Common myeloid progenitor, CD34-positive (primary cell): ENCODE measurements around the gene WFDC6.

ENCODE experiments used
- CTCF ChIA-PET: fragments of 350-600 bp; sonication (Branson Sonifier 250); formaldehyde crosslinking; loops from one replicate; lab custom pipeline; 2021; ENCODE audit warnings: antibody characterized with exemption; lab: Charles Lee
- POLR2A ChIA-PET: fragments of 350-600 bp; sonication (Branson Sonifier 250); formaldehyde crosslinking; loops from one replicate; lab custom pipeline; 2021; ENCODE audit warnings: antibody characterized with exemption; lab: Charles Lee
- DNase-seq, 3 donors: peaks; one replicate each; pipeline versions ENCODE4 v3.0.0 to v3.0.0-alpha.2; 2013
- H3K27ac ChIP-seq, 2 experiments: 1 replicate in 1 of 2; 2 replicates in 1 of 2; pipeline ENCODE4 v1.7.0; 2013; ENCODE audit warnings: inconsistent platforms in 2 of 2, low read length in 2 of 2, mild to moderate bottlenecking in 2 of 2, low read depth in 1 of 2, moderate library complexity in 1 of 2; ENCODE audit not compliant: severe bottlenecking in 2 of 2, insufficient read depth in 1 of 2, poor library complexity in 1 of 2
- H3K27me3 ChIP-seq, 5 experiments: replicated peaks in 2 of 5; 1 replicate in 3 of 5; 2 replicates in 2 of 5; pipeline versions ENCODE4 v1.6.1 to v1.7.0; 2013; ENCODE audit warnings: low read length in 4 of 5, mild to moderate bottlenecking in 2 of 5, moderate library complexity in 2 of 5, inconsistent platforms in 1 of 5; ENCODE audit not compliant: insufficient read depth in 5 of 5, control insufficient read depth in 4 of 5
- H3K36me3 ChIP-seq, 4 experiments: 1 replicate in 2 of 4; 2 replicates in 2 of 4; pipeline versions ENCODE4 v1.6.1 to v1.7.0; 2013; ENCODE audit warnings: low read length in 3 of 4, control low read depth in 1 of 4, mild to moderate bottlenecking in 1 of 4; ENCODE audit not compliant: control insufficient read depth in 4 of 4, insufficient read depth in 4 of 4
- H3K4me1 ChIP-seq, 4 experiments: 1 replicate in 3 of 4; 2 replicates in 1 of 4; pipeline versions ENCODE4 v1.6.1 to v1.7.1; 2013; ENCODE audit warnings: low read length in 3 of 4, mild to moderate bottlenecking in 3 of 4, control low read depth in 1 of 4, inconsistent platforms in 1 of 4, moderate library complexity in 1 of 4; ENCODE audit not compliant: control insufficient read depth in 4 of 4, insufficient read depth in 4 of 4; ENCODE audit errors: control extremely low read depth in 1 of 4
- H3K4me3 ChIP-seq, 7 experiments: 1 replicate in 4 of 7; 2 replicates in 3 of 7; pipeline versions ENCODE4 v1.5.1 to v1.7.0; 2013; ENCODE audit warnings: mild to moderate bottlenecking in 7 of 7, low read length in 6 of 7, moderate library complexity in 6 of 7, inconsistent platforms in 2 of 7, low read depth in 2 of 7, control low read depth in 1 of 7; ENCODE audit not compliant: insufficient read depth in 4 of 7, control insufficient read depth in 1 of 7; ENCODE audit errors: extremely low read depth in 1 of 7
- H3K9me3 ChIP-seq, 5 experiments: 1 replicate in 4 of 5; 2 replicates in 1 of 5; pipeline versions ENCODE4 v1.6.1 to v1.7.1; 2013; ENCODE audit warnings: low read length in 4 of 5, mild to moderate bottlenecking in 2 of 5, inconsistent platforms in 1 of 5, low read depth in 1 of 5, moderate library complexity in 1 of 5; ENCODE audit not compliant: control insufficient read depth in 4 of 5, insufficient read depth in 2 of 5; ENCODE audit errors: control extremely low read depth in 1 of 5
- WGBS: methylation state at CpG from one replicate; pipeline ENCODE4 v1.1.5; 2013; ENCODE audit not compliant: insufficient coverage; 5-methylcytosine and 5-hydroxymethylcytosine counted together

WFDC6 gene

DNA sequence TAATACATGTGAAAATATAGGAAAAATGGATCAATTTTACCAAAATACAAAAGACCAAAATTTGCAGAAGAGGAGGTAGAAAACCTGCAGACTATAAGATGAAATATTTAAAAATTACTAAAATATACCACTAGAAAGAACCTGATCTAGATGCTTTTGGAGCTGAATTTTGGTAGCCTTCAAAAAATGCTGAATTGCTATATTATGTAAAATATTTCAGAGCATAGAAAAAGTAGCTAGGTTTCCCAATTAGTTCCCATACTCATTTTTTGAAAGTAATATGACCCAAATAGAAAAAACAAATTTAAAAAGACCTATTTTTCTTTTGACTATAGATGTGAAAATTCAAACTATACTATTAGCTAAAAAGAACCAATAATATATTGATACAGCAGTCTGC lies 11.5 kb upstream of the WFDC6 start:
- Histone ChIP-seq H3K27me3 (peaks cover 0 to 14% (median 4%) of the 10 kb centered on the region in 5 experiments), H3K9me3 (peaks cover 0 to 3% (median 0%) of the 10 kb centered on the region in 5 experiments), H3K4me1 (no peaks in the 10 kb centered on the region), H3K4me3 (no peak overlapping the region), H3K27ac (no peak overlapping the region), H3K36me3 (no peaks in the 10 kb centered on the region)
- CTCF ChIA-PET = no interaction called here
- no peak for DNase-seq
- POLR2A ChIA-PET = no interaction called here

GRCh38 chr20:45548410-45548809 lies 9.1 kb upstream of the WFDC6 start:
- ChIA-PET POLR2A (interaction anchor here (0.6 kb wide), 1 partner anchor 222 kb away, joined by 3 read pairs; no protein-coding TSS in a partner anchor), CTCF (interaction anchor here (1.1 kb wide), 1 partner anchor 222 kb away, joined by 4 read pairs; no protein-coding TSS in a partner anchor)

GRCh38 chr20:45547206-45547770 lies 8.0 kb upstream of the WFDC6 start, which contains the start of gene EPPIN:
Gene EPPIN, minus strand, starts transcription at chr20:45547401. Its CDS starts 44 bp downstream, at chr20:45547357.
- peaks cover 0 to 3% (median 0%) of the 10 kb centered on the region in 5 experiments for H3K9me3 ChIP-seq
- no peak within 1 kb of the TSS for H3K4me3 ChIP-seq
- POLR2A ChIA-PET = no interaction called here
- peaks cover 0 to 16% (median 3%) of the 10 kb centered on the region in 5 experiments for H3K27me3 ChIP-seq
- H3K27ac ChIP-seq = no peak within 1 kb of the TSS
- no peak for DNase-seq
- WGBS = 90% methylated on average over 6 of the region's 6 CpGs
- H3K4me1 ChIP-seq = no peaks in the 10 kb centered on the region
- H3K36me3 ChIP-seq = no peaks in the 10 kb centered on the region
- CTCF ChIA-PET = interaction anchor here (1.1 kb wide), 1 partner anchor 223 kb away, joined by 4 read pairs; no protein-coding TSS in a partner anchor

More at GRCh38 chr20:45548410-45548809, 9.1 kb upstream of the WFDC6 start:
- no peak overlapping the region for H3K27ac ChIP-seq
- peaks cover 0 to 3% (median 0%) of the 10 kb centered on the region in 5 experiments for H3K9me3 ChIP-seq
- H3K4me3 ChIP-seq = no peak overlapping the region
- H3K4me1 ChIP-seq = no peaks in the 10 kb centered on the region
- H3K36me3 ChIP-seq = no peaks in the 10 kb centered on the region
- peaks cover 0 to 14% (median 3%) of the 10 kb centered on the region in 5 experiments for H3K27me3 ChIP-seq
- no peak for DNase-seq
- WGBS = 91% methylated on average over 7 of the region's 7 CpGs

DNA sequence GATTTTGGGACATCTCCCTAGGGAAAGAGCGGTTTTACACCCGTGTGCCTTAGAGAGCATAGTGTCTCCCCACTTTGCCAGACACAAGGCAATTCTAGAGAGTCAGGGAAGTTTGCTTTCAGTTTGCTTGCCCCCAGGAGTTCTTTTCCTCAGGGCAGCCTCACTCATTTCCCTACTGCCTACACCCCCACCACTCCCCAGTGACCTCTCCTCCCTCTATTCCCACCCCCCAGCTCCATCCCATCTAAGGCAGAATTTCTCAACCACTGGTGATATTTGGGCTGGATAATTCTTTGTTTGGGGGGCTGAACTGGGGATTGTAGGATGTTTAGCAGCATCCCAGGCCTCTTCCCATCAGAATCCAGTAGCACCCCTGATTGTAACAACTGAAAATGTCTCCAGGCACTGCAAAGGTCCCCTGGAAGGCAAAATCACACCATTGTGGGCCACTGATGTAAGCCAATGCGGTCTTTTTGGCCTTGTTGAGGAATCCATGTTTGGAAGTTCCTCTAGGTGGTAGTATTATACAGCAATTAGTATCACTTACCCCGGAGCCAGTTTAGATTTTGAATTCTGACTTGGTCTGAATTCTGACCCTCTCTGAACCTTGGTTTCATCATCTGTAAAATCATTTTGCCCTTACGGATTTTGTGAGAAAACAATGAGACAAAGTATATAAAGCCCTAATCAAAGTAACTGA lies 6.6 kb upstream of the WFDC6 start:
- DNase-seq = peak; percentile 10 to 33 (median 31)
- Histone ChIP-seq H3K9me3 (no peaks in the 10 kb centered on the region), H3K4me1 (no peaks in the 10 kb centered on the region), H3K36me3 (no peaks in the 10 kb centered on the region), H3K4me3 (no peak overlapping the region), H3K27ac (no peak overlapping the region), H3K27me3 (peaks cover 0 to 21% (median 5%) of the 10 kb centered on the region in 5 experiments)
- ChIA-PET POLR2A (no interaction called here), CTCF (interaction anchor here (0.7 to 1.6 kb wide), 2 partner anchors 218 to 224 kb away, joined by 3 to 5 read pairs; no protein-coding TSS in a partner anchor)
- 60% methylated on average over 3 of the region's 5 CpGs for WGBS

- H3K27ac ChIP-seq = no peak overlapping the region
- H3K4me3 ChIP-seq = no peak overlapping the region
- H3K9me3 ChIP-seq = no peaks in the 10 kb centered on the region
- ChIA-PET POLR2A (no interaction called here), CTCF (interaction anchor here (1.4 to 1.6 kb wide), 2 partner anchors 225 to 227 kb away, joined by 3 to 5 read pairs; no protein-coding TSS in a partner anchor)
- no peaks in the 10 kb centered on the region for H3K4me1 ChIP-seq
- DNase-seq = no peak
- WGBS = 80% methylated on average over 2 of the region's 3 CpGs
- no peaks in the 10 kb centered on the region for H3K36me3 ChIP-seq
- peaks cover 0 to 21% (median 5%) of the 10 kb centered on the region in 5 experiments for H3K27me3 ChIP-seq
Measured at GRCh38 chr20:45545351-45545750, 6.1 kb upstream of the WFDC6 start.

- Histone ChIP-seq H3K4me1 (no peaks in the 10 kb centered on the region), H3K27me3 (peaks cover 2 to 39% (median 17%) of the 10 kb centered on the region in 5 experiments), H3K4me3 (no peak overlapping the region), H3K27ac (no peak overlapping the region), H3K9me3 (peaks cover 0 to 3% (median 0%) of the 10 kb centered on the region in 5 experiments), H3K36me3 (no peaks in the 10 kb centered on the region)
- CTCF ChIA-PET = interaction anchor here (1.4 kb wide), 1 partner anchor 20 kb away, joined by 3 read pairs; no protein-coding TSS in a partner anchor
- POLR2A ChIA-PET = no interaction called here
- DNase-seq = no peak
- 46% methylated on average over 5 of the region's 7 CpGs for WGBS
Measured at GRCh38 chr20:45538209-45538799, 978 bp downstream of the WFDC6 start.
